ENCODE measurements around the gene NRDE2.

Gene NRDE2

GRCh38 chr14:90331497-90332270 lies at the start of gene NRDE2:
Gene NRDE2 (minus strand): TSS chr14:90331941. CDS start chr14:90331904, 37 bp downstream.
- intact Hi-C loops (cut with DNase I): loop anchor here (1.0 to 5.0 kb wide), 2 partner anchors 52 to 66 kb away; partner anchors contain the start of gene CALM1
- peak; percentile 96 to 99 (median 98) for DNase-seq

- peak; percentile 57 to 96 (median 70) for DNase-seq
Observed at GRCh38 chr14:90381011-90381786, 49.5 kb upstream of the NRDE2 start.

GRCh38 chr14:90379106-90379505 lies 47.4 kb upstream of the NRDE2 start:
- DNase-seq: no peak
- intact Hi-C loops (cut with DNase I): no loop called here

More at GRCh38 chr14:90381011-90381786, 49.5 kb upstream of the NRDE2 start:
- intact Hi-C loops (cut with DNase I): loop anchor here (5.0 kb wide), 1 partner anchor 376 kb away; no protein-coding TSS in a partner anchor

GRCh38 chr14:90378249-90378648 lies 46.5 kb upstream of the NRDE2 start:
- intact Hi-C loops (cut with DNase I): no loop called here

GRCh38 chr14:90375934-90376333 lies 44.2 kb upstream of the NRDE2 start:
- intact Hi-C loops (cut with DNase I): no loop called here
- no peak for DNase-seq

More at GRCh38 chr14:90378249-90378648, 46.5 kb upstream of the NRDE2 start:
- no peak for DNase-seq

GRCh38 chr14:90374813-90375212 lies 43.1 kb upstream of the NRDE2 start:
- intact Hi-C loops (cut with DNase I): no loop called here
- no peak for DNase-seq

- intact Hi-C loops (cut with DNase I): no loop called here
- no peak for DNase-seq
Observed at GRCh38 chr14:90373887-90374286, 42.1 kb upstream of the NRDE2 start.

GRCh38 chr14:90368946-90369721 lies 37.4 kb upstream of the NRDE2 start:
- peak in 1 of 10 donors; percentile 32 for DNase-seq
- intact Hi-C loops (cut with DNase I): no loop called here

GRCh38 chr14:90362558-90362896 lies 30.8 kb upstream of the NRDE2 start:
- intact Hi-C loops (cut with DNase I): no loop called here
- DNase-seq: no peak

GRCh38 chr14:90361865-90362557 lies 30.3 kb upstream of the NRDE2 start:
- no peak for DNase-seq
- intact Hi-C loops (cut with DNase I): no loop called here

- intact Hi-C loops (cut with DNase I): no loop called here
- DNase-seq: no peak
Observed at GRCh38 chr14:90358359-90358758, 26.6 kb upstream of the NRDE2 start.

GRCh38 chr14:90356925-90357324 lies 25.2 kb upstream of the NRDE2 start:
- intact Hi-C loops (cut with DNase I): no loop called here
- no peak for DNase-seq

GRCh38 chr14:90355540-90356518 lies 24.1 kb upstream of the NRDE2 start:
- no peak for DNase-seq
- intact Hi-C loops (cut with DNase I): no loop called here

- intact Hi-C loops (cut with DNase I): no loop called here
- no peak for DNase-seq
Observed at GRCh38 chr14:90354551-90355298, 23.0 kb upstream of the NRDE2 start.

GRCh38 chr14:90349739-90350138 lies 18.0 kb upstream of the NRDE2 start:
- intact Hi-C loops (cut with DNase I): no loop called here
- no peak for DNase-seq

GRCh38 chr14:90348270-90348669 lies 16.5 kb upstream of the NRDE2 start:
- DNase-seq: no peak
- intact Hi-C loops (cut with DNase I): no loop called here

GRCh38 chr14:90345239-90345557 lies 13.5 kb upstream of the NRDE2 start:
- DNase-seq: no peak
- intact Hi-C loops (cut with DNase I): no loop called here

All from posterior cingulate gyrus (tissue), 11 donors.